GM18858 (cell line): ENCODE measurements around the gene AGRN.
"Not testable (repeated sequence)": the region's sequence is repeated elsewhere in the genome, so short reads cannot be mapped to it uniquely, and the experiment has no call there.

Experiments
- ATAC-seq: cut with Tn5 transposase; IDR thresholded peaks from one replicate; pipeline ENCODE4 v1.9.1; 2021; ENCODE audit not compliant: unreplicated experiment

The AGRN gene

DNA sequence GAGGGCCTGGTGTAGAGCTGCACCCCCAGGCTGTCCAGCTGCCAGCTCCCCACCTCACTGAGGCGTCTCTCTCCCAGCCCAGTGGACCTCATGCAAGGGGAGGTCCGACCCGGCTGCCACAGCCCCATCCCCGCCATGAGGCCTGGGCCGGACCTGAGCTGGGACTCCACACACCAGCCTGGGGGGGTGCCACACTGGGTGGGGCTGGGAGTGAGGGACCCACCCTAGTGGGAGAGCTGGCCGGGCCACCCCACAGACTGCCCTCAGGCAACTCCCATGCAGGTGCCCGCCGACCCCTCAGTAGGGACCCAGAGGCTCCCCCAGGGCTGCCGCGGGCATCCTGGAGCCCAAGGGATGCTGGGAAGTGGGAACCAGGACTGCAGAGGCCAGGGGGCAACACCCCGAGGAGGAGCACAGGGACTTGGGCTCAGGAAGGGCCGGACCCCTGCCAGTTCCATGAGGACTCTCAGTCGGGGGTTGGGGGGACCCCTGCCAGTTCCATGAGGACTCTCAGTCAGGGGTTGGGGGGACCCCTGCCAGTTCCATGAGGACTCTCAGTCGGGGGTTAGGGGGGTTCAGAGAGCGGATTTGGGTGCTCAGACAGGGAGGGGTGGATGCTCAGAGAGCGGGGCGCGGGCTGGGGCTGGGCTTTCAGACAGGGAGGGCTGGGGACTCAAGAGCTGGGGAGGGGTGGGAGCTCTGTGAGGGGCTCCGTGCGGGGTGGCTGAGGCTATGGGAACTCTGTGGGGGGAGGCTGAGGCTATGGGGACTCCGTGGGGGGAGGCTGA is 55.4 kb downstream of the AGRN start:
- ATAC-seq, result no peak

DNA sequence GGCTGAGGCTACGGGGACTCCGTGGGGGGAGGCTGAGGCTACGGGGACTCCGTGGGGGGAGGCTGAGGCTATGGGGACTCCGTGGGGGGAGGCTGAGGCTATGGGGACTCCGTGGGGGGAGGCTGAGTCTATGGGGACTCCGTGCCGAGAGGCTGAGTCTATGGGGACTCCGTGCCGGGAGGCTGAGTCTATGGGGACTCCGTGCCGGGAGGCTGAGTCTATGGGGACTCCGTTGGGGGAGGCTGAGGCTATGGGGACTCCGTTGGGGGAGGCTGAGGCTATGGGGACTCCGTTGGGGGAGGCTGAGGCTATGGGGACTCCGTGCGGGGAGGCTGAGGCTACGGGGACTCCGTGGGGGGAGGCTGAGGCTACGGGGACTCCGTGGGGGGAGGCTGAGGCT is 57.5 kb downstream of the AGRN start:
- not testable (repeated sequence) for ATAC-seq

DNA sequence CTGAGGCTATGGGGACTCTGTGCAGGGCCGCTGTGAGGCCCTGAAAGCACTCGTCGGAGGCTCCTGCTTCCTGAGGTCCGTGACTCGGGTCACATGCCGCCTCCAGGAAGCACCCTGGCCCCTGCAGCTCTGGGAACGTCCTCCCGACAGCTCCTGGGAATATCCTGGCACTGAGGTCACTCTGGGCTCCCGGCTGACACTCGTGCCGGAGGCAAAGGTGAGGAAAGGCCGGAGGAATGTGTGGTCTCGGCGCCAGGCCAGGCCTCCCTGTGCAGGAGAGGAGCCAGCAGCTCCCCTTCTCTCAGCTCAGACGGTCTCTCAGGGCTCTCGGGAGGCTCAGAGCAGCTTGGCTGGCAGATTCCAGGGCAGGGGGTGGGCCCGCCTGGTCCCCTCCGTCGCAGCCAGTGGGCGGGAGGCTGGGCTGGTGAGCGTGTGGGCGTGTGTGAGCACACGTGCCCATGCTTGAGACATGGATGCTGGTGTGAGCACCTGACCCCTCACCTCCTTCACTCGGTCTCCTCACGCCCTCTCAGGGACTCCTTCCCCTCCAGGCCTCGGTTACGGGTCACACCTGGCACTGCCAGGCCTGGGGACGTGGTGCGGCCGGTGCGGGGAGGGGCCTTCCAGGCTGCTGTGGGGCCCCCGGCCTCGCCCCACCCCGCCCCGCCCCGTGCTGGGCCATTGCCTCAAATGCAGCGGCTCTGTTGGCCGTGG is 59.6 kb downstream of the AGRN start:
- ATAC-seq, result no peak

DNA sequence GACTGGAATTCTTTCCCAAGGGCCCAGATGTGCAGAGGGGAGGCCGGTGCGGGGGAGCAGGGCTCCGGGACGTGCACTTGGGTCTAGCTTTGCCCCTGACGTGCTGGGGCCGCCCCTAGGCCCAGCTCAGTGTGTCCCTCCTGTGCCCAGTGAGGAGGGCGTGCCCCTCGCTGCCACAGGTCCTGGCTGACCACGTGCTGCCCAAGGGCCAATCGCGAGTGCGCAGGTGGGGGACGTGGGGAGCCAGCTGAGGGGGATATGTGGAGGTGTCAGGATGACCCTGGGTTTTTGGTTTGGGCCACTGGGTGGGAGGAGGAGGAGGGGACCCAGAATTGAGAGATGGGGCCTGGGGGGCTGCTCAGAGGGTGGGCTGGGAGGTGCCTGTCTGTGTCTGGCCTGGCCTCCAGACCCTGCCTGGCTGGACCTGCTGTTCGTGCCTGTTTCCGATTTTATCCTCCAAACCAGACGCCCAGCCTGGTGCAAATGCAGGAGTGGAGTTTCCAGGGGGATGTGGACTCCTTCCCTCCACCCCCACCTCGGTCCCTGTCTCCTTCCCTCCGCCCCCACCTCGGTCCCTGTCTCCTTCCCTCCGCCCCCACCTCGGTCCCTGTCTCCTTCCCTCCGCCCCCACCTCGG is 60.3 kb downstream of the AGRN start:
- no peak for ATAC-seq

GRCh38 chr1:1080951-1081310 is 61.0 kb downstream of the AGRN start:
- no peak for ATAC-seq

- ATAC-seq, result no peak
Observed at GRCh38 chr1:1081311-1082238, 61.7 kb downstream of the AGRN start.

DNA sequence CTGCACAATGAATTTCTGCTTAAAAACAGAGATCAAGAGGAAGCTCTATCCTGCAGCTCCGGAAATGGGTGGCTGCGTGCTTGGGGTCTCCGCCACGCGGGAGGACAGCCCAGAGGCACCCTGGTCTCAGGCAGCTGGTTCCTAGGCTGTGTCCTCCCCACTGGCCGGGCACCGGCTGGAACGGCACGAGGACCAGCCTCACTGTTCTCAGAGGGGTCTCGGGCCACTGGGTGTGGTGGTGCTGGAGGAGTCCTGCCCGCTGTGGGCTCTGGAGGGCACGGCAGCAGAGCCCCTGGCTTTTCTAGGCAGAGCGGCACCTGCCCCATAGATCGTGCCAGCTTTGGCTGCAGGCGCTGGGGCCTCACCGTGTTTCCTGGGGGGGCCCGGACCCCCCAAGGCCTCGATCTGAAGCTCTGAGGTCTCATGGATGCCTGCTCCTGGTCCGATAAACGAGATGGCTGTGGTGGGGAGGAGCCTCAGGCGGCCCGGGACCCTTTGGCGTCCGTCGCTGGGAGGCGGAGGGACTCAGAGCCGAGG is 62.4 kb downstream of the AGRN start:
- no peak for ATAC-seq

DNA sequence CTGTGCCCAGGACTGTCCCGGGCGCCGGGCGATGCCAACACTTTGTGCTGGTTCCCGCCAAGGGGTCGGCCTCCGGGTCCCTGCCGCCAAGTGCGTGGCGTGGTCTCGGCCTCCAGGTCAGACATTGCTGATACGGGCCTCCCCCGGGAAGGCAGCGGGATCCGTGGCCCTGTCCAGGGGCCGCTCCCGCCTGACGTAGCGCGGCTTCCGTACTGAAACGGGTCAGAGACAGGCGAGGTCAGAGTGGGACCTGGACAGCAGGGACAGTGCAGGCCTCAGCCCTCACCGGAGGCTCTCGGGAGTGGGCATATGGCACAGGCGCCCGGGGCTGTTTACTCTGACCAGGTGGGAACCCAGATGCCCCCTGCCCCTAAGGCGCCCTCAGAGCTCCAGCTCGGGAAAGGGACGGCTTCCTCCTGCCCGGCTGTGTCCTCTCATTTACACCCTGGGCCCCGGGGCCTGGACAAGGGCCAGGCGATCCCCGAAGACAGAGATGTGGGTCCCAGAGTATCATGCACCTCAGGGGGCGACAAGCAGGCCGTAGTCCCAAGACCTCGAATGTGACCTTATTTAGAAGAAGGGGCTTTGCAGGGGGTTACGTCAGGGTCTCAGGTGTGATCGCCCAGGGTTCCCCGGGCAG is 63.0 kb downstream of the AGRN start:
- no peak for ATAC-seq

GRCh38 chr1:1083416-1084371 is 63.8 kb downstream of the AGRN start:
- no peak for ATAC-seq

GRCh38 chr1:1084372-1085170 is 64.7 kb downstream of the AGRN start:
- ATAC-seq, result no peak

DNA sequence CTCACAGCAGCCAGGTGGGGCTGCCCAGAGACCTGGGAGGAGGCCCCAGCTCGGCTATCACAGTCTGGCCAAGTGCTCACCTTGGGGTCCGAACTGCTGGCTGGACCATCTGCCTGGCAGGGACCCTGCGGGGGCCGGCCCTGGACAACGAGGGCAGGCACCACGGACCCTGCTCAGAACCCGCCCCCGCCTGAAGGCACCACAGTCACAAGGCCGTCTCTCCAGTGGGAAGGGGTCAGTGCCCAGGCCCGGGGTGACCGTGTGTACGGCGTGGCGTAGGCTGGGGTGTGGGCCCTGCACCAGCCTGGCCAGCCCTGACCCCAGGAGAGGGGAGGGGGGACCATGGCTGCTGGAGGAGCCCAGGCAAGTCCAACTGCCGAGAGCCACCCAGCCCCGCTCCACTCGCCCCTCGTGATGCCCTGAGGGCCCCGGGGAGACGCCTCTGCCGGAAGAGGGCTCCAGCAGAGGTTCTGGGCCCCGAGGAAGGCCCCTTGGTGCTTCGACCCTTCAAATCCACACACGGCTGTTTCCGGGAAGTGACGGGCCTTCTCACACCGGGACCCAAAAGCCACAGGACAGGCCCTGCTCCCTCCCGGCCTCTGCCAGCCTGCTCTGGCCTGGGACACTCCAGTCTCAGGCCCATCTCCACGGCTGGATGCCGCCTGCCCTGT is 65.4 kb downstream of the AGRN start:
- ATAC-seq, result no peak

GRCh38 chr1:1085911-1086841 is 66.3 kb downstream of the AGRN start:
- ATAC-seq, result no peak

DNA sequence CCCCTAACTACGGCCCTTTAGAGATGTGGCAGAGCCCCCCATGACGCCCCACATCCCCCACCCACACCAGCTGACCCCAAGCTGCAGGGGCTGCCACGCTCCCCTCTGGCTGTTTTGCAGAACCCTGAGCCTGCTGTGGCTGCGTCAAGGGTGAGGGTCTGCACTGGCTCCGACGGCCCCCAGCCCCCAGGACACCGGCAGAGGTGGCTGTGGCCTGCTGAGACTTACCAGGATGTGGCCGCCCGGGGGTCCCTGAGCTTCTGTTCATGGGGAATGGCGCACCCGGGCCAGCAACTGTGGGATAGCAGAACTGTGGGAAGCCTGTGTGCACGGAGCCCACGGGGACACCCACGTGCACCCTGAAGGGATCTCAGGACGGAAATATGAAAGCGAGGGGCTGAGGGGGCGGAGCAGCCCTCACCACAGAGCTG is 67.0 kb downstream of the AGRN start:
- no peak for ATAC-seq

- no peak for ATAC-seq
Observed at GRCh38 chr1:1087351-1088028, 67.6 kb downstream of the AGRN start.

DNA sequence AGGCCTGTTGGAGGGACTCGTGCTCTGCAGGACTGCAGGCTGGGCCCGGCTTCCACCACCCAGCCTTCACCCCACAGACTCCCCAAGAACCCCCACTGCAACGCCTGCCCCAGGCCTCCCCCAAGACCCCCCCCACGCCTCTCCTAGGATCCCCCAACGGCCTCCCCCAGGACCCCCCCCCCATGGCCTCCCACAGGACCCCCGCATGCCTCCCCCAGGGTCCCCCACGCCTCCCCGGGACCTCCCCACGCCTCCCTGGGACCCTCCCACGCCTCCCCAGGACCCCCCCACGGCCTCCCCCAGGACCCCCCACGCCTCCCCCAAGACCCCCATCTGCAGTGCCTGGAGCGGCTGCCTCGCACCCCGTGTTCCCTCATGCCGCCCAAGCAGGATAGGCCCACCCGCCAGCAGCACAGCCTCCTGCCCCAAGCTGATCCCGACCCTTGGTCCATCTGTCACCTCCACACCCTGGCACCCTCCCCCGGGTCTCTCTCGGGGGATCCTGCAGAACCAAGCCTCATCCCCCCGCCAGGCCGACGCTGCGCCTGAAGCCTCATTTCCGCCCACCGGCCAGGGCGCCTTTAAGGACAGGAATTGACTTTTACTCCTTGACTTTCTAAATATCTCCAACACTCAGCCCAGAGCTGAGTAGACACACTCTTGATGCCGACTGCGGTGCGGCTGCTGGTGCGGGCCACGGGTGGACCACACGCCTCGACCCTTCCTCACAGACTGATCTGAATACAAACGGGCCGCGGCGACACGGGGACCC is 68.3 kb downstream of the AGRN start:
- no peak for ATAC-seq
